CD4-positive, alpha-beta T cell treated with Interleukin-4 for 4 hours (primary cell): Measurements from ENCODE around the gene GAB4.
"Not testable (repeated sequence)": the region's sequence is repeated elsewhere in the genome, so short reads cannot be mapped to it uniquely, and the experiment has no call there.

ENCODE experiments used
- DNase-seq: peaks from one replicate; pipeline ENCODE4 v3.0.0-alpha.2; 2020

GAB4 gene

GRCh38 chr22:17007852-17008731, at the start of gene GAB4:
TSS of gene GAB4 (minus strand) at chr22:17008222. CDS start at chr22:17008114, 108 bp downstream.
- no peak for DNase-seq

DNA sequence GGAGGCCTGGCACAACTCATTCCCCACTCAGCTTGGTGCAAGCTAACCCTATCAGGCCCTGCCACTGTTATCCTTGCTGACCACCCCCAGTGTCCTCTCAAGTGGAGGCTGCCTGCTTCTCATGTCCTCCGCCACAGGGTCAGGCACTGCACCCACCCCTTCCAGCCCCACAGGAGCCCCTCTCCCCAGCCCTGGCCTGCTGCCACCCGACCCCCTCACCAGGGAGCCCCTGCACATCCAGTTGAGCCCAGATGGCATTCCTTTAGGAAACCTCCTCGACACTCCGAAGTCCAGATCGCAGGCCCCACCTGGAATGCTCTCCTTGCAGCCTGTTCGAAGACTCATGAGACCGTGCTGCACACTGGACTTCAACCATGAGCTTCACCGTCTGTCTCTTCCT, 48.8 kb upstream of the GAB4 start:
- no peak for DNase-seq

- no peak for DNase-seq
Measured at GRCh38 chr22:17056058-17056457, 48.0 kb upstream of the GAB4 start.

- no peak for DNase-seq
Measured at GRCh38 chr22:17047656-17048055, 39.6 kb upstream of the GAB4 start.

DNA sequence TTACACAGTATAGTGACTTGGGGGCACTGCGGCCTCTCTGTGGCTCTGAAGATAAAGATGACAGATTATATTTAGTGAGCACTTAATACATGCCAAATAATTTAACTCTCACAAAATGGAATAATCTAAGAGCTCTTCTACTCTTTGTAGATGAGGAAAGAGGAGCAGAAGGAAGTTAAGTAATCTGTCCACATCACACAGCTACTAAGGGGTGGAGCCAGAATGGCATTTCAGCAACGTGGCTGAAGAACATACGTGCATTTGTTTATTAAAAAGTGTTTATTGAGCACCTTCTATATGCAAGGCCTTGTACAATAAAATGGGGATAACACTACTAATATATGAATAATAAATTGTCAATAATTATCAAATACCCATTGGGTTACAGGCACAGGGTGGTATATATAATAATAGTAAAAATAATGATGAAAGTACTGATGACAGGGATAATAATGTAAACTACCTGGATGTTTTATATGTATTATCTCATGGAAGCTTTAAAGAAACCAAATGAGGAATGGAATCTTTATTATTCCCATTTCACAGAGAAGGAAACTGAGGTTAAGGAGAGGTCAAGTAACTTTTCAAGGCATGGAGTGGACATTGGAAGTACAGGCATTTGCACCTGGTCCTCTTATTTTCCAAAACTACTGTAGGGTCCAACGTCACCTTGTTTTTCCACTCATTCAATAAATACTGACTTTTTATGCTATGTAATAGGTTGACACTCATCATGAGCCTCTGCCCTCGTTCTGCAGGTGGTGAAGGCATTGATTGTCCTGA, 38.7 kb upstream of the GAB4 start:
- DNase-seq: no peak

- DNase-seq: no peak
Measured at GRCh38 chr22:17043521-17043920, 35.5 kb upstream of the GAB4 start.

- not testable (repeated sequence) for DNase-seq
Measured at GRCh38 chr22:17036842-17037711, 29.1 kb upstream of the GAB4 start.

DNA sequence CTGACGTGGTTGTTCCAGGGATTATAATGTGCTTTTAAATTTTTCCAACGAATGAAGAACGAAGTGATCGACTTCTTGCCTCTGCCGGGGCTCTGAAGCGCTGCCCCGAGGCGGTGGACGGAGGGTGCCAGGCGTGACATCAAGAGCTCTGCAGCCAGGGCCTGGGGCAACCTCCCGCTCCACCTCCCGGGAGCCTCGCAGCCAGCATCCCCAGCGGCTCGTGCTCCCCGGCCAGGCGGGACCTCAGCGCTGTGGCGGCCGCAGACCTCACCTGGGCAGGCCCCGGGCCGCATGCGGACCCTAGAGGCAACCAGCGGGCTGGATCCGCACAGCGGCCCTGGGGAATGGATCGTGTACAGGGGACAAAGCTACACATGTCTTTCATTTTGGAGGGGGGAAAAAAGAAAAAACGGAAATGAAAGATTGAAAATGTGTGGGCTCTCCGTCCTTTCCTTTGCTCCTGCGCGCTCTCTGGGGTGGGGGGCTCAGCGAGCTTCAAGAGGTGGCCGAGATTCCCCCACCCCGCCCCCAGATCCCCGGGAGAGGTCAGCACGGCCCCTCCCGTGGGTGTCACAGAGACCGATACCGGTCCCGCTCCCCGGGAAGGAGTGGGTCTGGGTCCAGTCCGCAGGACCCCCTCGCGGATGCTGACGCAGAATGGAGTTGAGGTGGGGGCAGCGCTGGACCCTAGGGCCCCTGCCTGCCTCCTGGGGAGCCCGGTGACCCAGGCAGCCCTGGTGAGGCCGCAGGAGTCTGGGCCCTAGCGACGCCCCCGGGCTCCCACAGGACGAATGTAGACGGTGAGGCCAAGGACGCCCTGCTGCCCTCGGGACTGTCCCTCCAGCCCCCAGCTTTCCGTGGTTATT, 28.2 kb upstream of the GAB4 start:
- DNase-seq: not testable (repeated sequence)

- DNase-seq: no peak
Measured at GRCh38 chr22:17035246-17035645, 27.2 kb upstream of the GAB4 start.

DNA sequence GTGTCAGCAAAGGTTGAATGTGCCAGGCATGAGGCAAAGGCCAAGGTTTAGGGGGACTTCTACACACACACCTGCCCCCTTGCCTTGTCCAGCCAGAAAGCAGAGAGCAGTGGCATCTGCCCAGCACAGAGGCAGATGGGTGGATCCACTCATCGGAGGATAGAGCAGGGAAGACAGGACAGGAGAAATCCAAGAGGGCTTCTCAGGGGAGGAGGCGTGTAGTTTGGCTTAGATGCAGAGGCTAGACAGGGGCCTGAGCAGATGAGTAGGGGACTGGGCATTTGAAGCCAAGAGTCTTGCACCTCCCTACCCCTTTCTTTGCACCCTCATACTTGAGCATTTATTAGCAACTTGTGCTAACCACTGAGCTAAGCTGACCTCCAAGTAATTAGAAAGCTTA, 26.5 kb upstream of the GAB4 start:
- not testable (repeated sequence) for DNase-seq

- not testable (repeated sequence) for DNase-seq
Measured at GRCh38 chr22:17032277-17032676, 24.3 kb upstream of the GAB4 start.

GRCh38 chr22:17024380-17024779, 16.4 kb upstream of the GAB4 start:
- not testable (repeated sequence) for DNase-seq

DNA sequence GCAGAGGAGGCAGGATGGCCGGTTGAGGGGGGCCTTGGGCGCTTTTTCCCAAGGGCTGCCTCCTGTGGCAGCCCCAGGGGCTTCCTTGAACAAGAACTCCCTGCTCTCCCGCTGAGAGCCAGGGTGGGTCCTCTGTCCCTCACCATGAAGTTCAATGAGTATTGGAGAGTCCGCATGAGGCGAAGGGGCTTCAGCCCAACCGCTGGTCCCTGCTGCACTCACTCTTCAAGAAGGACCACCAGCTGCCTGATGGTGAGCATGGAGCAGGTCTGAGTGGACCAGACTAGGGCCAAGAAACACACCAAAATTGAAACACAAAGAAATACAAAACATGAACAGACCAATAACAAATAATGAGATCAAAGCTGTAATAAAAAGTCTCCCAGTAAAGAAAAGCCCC, 7.5 kb upstream of the GAB4 start:
- DNase-seq: not testable (repeated sequence)

DNA sequence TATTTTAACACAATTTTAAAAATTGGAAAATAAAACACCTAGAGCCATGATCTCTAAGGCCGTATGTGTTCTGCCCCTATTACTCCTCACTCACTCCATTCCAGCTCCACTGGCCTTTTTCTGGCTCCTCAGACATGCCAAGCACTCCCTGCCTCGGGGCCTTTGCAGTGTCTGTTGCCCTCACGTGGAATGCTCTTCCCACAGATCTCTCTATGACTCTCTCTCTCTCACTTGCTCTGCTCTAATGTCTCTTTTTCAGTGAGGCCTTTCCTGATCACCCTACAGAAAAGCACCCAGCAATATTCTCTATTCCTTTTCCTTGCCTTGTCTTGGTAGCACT, 6.0 kb upstream of the GAB4 start:
- DNase-seq: not testable (repeated sequence)

- no peak for DNase-seq
Measured at GRCh38 chr22:17013396-17014100, 5.5 kb upstream of the GAB4 start.

DNA sequence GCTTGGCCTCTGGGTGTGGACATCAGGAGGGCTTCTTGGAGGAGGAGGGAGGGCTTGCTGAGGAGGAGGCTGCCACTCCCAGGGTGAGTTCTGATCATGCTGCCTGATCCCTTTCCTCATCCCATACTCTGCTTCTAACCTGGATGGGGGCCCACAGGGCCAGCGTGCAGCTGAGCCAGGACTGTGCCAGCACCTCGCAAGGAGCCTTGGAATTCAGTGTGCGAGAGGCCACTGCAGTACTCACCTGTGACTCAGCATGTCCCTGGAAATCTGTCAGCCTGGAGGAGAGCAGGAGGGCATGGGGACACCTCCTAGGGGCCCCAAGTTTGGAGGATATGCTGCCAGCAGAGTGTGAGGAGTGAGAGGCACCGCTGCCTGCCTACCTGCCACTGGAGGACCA, 4.2 kb upstream of the GAB4 start:
- no peak for DNase-seq

DNA sequence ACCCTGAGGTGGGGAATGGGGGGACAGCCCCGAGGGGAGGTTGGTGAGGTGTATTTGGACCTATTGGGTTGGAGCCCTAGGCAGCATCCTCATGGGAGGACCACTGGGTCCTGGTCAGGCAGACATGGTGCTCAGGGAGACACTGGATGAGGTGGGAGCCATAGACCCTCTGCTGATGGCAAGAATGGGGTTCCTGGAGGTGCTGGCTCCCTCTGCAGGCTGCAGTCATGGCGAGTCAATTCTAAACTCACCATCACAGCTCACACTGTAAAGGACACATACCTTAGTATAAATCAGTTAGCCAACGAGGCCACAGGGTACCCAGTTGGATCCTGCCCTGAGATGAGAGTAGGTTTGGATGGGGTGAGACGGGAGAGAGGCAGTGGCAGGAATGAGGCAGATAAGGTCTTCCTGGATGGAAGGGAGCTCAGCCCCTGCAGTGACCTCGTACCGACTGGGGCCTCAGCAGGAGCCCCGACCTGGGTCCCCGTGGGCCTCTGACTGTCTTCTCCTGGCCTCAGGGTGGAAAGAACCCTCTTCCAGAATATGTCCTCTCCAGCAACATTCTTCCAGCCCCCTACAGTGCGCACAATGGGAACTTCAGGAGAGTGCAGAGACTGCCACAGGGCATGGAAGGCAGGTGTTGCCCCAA, 1.7 kb upstream of the GAB4 start:
- no peak for DNase-seq

- DNase-seq: no peak
Measured at GRCh38 chr22:17007257-17007656, 765 bp downstream of the GAB4 start.

DNA sequence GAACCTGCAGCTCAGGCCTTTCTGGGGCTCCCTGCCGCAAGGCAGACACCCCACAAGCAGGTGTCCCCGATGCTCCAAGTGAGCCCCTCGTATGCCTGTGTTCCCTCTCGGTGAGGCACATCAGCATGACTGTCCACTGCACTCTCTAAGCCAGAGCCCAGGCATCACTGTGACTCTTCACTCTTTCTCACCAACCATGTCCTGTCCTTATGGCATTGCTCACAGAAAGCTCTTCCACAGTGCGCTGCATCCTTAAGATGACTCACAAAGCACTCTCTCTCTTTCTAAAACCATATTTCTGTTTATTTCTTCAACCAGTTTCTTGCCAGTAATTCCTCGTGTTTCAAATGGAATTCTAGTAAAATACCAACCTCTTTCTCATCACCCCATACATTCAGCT, 18.1 kb downstream of the GAB4 start:
- no peak for DNase-seq

- DNase-seq: no peak
Measured at GRCh38 chr22:16988257-16988656, 19.8 kb downstream of the GAB4 start.

GRCh38 chr22:16987822-16988221, 20.2 kb downstream of the GAB4 start:
- no peak for DNase-seq
